Measurements from ENCODE around the gene ADGRG6.
"Not testable (repeated sequence)": the region's sequence is repeated elsewhere in the genome, so short reads cannot be mapped to it uniquely, and the experiment has no call there.

The ADGRG6 gene

GRCh38 chr6:142339968-142340658 is 38.3 kb downstream of the ADGRG6 start:
- H3K4me3 ChIP-seq (ENCODE audit: insufficient read depth, low read depth, low read length, poor library complexity, severe bottlenecking) = no peak overlapping the region
- no peaks in the 10 kb centered on the region for H3K9me3 ChIP-seq (ENCODE audit: control insufficient read depth, low read length)
- H3K36me3 ChIP-seq (ENCODE audit: control insufficient read depth, insufficient read depth, low read length) = no peaks in the 10 kb centered on the region
- H3K27me3 ChIP-seq (replicated peaks; ENCODE audit: control insufficient read depth, insufficient read depth, low read length, poor library complexity, severe bottlenecking) = no peaks in the 10 kb centered on the region
- H3K27ac ChIP-seq (ENCODE audit: insufficient read depth, low read length, poor library complexity, severe bottlenecking) = no peak overlapping the region
- H3K4me1 ChIP-seq (ENCODE audit: control insufficient read depth, insufficient read depth, low read length, poor library complexity, severe bottlenecking) = no peaks in the 10 kb centered on the region
- no peak for DNase-seq

DNA sequence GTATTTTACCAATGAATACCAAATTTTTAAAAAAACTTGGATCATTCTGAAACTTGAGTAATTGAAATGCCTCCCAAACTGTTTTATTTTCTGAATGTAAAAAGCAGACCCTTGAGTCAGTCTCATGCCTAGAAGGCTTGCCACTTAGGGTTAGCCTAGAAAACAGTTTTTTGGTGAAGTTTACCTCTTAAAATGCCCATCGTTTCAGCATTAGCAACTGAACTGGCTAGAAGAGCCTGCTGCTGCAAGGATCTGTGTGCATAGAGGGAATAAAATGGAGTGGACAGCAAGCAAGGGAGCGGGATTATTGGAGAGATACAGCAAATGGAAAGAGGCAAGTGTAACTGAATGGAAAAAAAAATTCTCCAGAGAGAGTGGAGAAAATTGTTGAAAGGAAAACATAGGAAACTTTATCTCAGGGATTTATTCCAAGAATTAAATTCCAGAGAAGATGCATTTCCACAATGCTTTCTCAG is 40.1 kb downstream of the ADGRG6 start:
- H3K9me3 ChIP-seq (ENCODE audit: control insufficient read depth, low read length) = no peaks in the 10 kb centered on the region
- H3K4me3 ChIP-seq (ENCODE audit: insufficient read depth, low read depth, low read length, poor library complexity, severe bottlenecking) = no peak overlapping the region
- DNase-seq = no peak
- H3K4me1 ChIP-seq (ENCODE audit: control insufficient read depth, insufficient read depth, low read length, poor library complexity, severe bottlenecking) = no peaks in the 10 kb centered on the region
- H3K27ac ChIP-seq (ENCODE audit: insufficient read depth, low read length, poor library complexity, severe bottlenecking) = no peak overlapping the region
- no peaks in the 10 kb centered on the region for H3K36me3 ChIP-seq (ENCODE audit: control insufficient read depth, insufficient read depth, low read length)
- no peaks in the 10 kb centered on the region for H3K27me3 ChIP-seq (replicated peaks; ENCODE audit: control insufficient read depth, insufficient read depth, low read length, poor library complexity, severe bottlenecking)

DNA sequence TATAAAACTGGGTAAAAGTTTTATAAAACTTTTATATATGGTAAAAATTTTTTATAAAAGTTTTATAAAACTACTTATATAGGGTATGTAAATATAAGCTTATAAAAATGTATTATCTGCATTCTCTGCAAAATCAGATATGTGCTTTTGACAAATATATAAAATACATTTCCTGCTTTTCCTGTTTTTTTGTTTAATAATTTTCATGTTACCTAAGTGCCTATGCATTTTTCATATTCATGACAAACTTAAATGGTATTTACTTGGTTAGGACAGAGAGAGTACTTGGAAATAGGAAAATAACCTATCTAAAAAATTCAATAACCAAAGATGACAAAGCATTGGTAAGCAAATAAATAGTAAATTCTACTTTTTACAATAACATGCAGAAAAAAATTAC is 41.2 kb downstream of the ADGRG6 start:
- no peaks in the 10 kb centered on the region for H3K27me3 ChIP-seq (replicated peaks; ENCODE audit: control insufficient read depth, insufficient read depth, low read length, poor library complexity, severe bottlenecking)
- no peak for DNase-seq
- H3K4me1 ChIP-seq (ENCODE audit: control insufficient read depth, insufficient read depth, low read length, poor library complexity, severe bottlenecking) = no peaks in the 10 kb centered on the region
- H3K27ac ChIP-seq (ENCODE audit: insufficient read depth, low read length, poor library complexity, severe bottlenecking) = no peak overlapping the region
- no peaks in the 10 kb centered on the region for H3K36me3 ChIP-seq (ENCODE audit: control insufficient read depth, insufficient read depth, low read length)
- no peak overlapping the region for H3K4me3 ChIP-seq (ENCODE audit: insufficient read depth, low read depth, low read length, poor library complexity, severe bottlenecking)
- no peaks in the 10 kb centered on the region for H3K9me3 ChIP-seq (ENCODE audit: control insufficient read depth, low read length)

DNA sequence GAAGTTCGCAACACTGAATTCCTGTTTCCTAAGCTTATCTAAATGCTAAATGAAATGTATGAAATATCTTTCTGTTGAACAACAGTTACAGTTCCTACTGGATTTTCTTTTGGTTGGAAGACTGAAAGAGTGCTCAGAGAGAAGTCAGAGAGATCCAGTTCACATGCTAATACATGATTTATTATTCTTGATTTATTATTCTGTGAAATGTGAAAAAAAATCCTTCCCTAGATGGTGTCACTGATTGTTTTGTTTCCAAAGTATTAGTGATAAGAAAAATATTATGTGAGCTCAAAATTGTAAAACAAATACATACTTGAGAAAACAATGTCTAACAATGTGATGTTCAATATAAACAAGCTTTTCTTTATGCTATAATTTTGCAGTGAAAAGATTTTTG is 42.1 kb downstream of the ADGRG6 start:
- Histone ChIP-seq H3K36me3 (ENCODE audit: control insufficient read depth, insufficient read depth, low read length) (no peaks in the 10 kb centered on the region), H3K4me1 (ENCODE audit: control insufficient read depth, insufficient read depth, low read length, poor library complexity, severe bottlenecking) (no peaks in the 10 kb centered on the region), H3K9me3 (ENCODE audit: control insufficient read depth, low read length) (no peaks in the 10 kb centered on the region), H3K27me3 (replicated peaks; ENCODE audit: control insufficient read depth, insufficient read depth, low read length, poor library complexity, severe bottlenecking) (no peaks in the 10 kb centered on the region), H3K4me3 (ENCODE audit: insufficient read depth, low read depth, low read length, poor library complexity, severe bottlenecking) (no peak overlapping the region), H3K27ac (ENCODE audit: insufficient read depth, low read length, poor library complexity, severe bottlenecking) (no peak overlapping the region)
- no peak for DNase-seq

DNA sequence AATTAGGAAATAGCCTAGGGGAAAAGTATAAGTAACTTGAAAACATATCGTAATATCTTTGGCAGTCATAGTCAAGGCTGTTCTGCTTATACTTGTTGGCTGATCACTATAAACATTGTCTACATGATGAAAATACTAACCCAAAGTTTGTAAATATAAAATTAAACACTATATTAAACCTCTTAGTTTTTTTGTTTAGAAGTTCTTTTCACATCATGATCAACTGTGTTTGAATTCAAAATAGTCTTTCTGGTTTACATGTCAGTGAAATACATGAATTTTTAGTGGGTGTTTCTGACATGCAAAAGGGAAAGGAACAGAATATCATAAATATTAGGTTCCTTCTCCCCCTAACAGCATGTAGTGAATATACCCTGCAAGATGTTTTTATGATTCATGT is 43.5 kb downstream of the ADGRG6 start:
- Histone ChIP-seq H3K36me3 (ENCODE audit: control insufficient read depth, insufficient read depth, low read length) (no peaks in the 10 kb centered on the region), H3K4me3 (ENCODE audit: insufficient read depth, low read depth, low read length, poor library complexity, severe bottlenecking) (no peak overlapping the region), H3K27me3 (replicated peaks; ENCODE audit: control insufficient read depth, insufficient read depth, low read length, poor library complexity, severe bottlenecking) (no peaks in the 10 kb centered on the region), H3K27ac (ENCODE audit: insufficient read depth, low read length, poor library complexity, severe bottlenecking) (no peak overlapping the region), H3K4me1 (ENCODE audit: control insufficient read depth, insufficient read depth, low read length, poor library complexity, severe bottlenecking) (no peaks in the 10 kb centered on the region), H3K9me3 (ENCODE audit: control insufficient read depth, low read length) (no peaks in the 10 kb centered on the region)
- no peak for DNase-seq

DNA sequence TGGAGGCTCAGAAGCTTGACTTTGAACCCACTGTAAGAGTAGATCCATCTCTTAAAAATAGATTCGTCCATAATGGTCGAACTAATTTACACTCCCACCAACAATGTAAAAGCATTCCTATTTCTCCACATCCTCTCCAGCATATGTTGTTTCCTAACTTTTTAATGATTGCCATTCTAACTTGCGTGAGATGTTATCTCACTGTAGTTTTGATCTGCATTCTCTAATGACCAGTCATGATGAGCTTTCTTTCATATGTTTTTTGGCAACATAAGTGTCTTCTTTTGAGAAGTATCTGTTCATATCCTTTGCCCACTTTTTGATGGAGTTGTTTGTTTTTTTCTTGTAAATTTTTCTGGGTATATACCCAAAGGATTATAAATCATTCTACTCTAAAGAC is 44.4 kb downstream of the ADGRG6 start:
- H3K9me3 ChIP-seq (ENCODE audit: control insufficient read depth, low read length); H3K27ac ChIP-seq (ENCODE audit: insufficient read depth, low read length, poor library complexity, severe bottlenecking); H3K36me3 ChIP-seq (ENCODE audit: control insufficient read depth, insufficient read depth, low read length); DNase-seq; H3K4me1 ChIP-seq (ENCODE audit: control insufficient read depth, insufficient read depth, low read length, poor library complexity, severe bottlenecking); H3K4me3 ChIP-seq (ENCODE audit: insufficient read depth, low read depth, low read length, poor library complexity, severe bottlenecking); H3K27me3 ChIP-seq (replicated peaks; ENCODE audit: control insufficient read depth, insufficient read depth, low read length, poor library complexity, severe bottlenecking): not testable (repeated sequence)

DNA sequence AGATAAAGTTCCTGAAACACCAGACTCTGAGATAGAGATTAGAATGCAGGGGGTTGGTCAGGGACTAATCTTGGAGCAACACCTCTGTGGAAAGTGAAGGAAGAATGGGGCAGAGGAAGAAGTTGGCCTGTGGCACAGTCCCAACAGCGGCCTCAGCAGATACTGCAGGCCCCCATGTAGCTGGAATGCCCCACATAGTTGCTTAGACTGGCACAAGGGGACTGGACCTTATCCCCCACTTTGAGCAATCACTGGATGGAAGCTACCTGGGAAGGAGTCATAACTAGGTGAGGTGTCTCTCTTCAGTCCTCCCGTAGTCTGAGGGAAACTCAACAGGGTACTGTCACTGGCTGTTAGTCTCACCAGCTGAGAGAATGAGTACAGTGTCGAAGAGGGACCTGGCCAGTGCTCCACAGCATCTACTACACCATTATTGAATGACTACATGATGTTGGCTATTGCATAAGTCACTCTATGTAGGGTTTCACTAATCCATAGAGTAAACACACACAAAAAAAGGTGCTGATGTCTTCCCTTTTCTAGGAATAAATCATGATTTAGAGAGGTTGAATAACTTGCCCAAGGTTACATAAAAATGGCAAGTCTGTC is 47.5 kb downstream of the ADGRG6 start:
- Histone ChIP-seq H3K27ac (ENCODE audit: insufficient read depth, low read length, poor library complexity, severe bottlenecking) (no peak overlapping the region), H3K27me3 (replicated peaks; ENCODE audit: control insufficient read depth, insufficient read depth, low read length, poor library complexity, severe bottlenecking) (no peaks in the 10 kb centered on the region), H3K4me3 (ENCODE audit: insufficient read depth, low read depth, low read length, poor library complexity, severe bottlenecking) (no peak overlapping the region), H3K36me3 (ENCODE audit: control insufficient read depth, insufficient read depth, low read length) (no peaks in the 10 kb centered on the region), H3K4me1 (ENCODE audit: control insufficient read depth, insufficient read depth, low read length, poor library complexity, severe bottlenecking) (no peaks in the 10 kb centered on the region), H3K9me3 (ENCODE audit: control insufficient read depth, low read length) (no peaks in the 10 kb centered on the region)
- DNase-seq = no peak

DNA sequence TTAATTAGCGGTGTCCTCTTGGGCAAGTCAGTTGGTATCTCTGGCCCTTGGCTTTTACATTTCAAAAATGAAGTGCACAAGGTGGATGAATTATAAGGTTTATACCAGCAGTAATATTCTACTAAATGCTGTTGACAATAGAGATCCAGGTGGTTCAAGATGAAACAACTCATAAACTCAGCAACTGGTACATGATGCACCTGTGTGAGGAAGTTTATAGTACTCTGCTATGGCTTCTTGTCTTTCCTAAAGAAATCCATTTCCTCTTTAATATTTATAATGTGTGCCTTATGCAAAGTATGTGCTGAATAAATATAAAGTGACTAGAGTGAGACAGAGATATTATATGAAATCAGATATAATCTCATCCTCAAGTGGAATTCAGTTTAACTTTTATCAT is 48.5 kb downstream of the ADGRG6 start:
- Histone ChIP-seq H3K4me1 (ENCODE audit: control insufficient read depth, insufficient read depth, low read length, poor library complexity, severe bottlenecking) (no peaks in the 10 kb centered on the region), H3K4me3 (ENCODE audit: insufficient read depth, low read depth, low read length, poor library complexity, severe bottlenecking) (no peak overlapping the region), H3K27me3 (replicated peaks; ENCODE audit: control insufficient read depth, insufficient read depth, low read length, poor library complexity, severe bottlenecking) (no peaks in the 10 kb centered on the region), H3K27ac (ENCODE audit: insufficient read depth, low read length, poor library complexity, severe bottlenecking) (no peak overlapping the region), H3K9me3 (ENCODE audit: control insufficient read depth, low read length) (no peaks in the 10 kb centered on the region), H3K36me3 (ENCODE audit: control insufficient read depth, insufficient read depth, low read length) (no peaks in the 10 kb centered on the region)
- DNase-seq = no peak

GRCh38 chr6:142353690-142354089 is 51.9 kb downstream of the ADGRG6 start:
- no peak overlapping the region for H3K27ac ChIP-seq (ENCODE audit: insufficient read depth, low read length, poor library complexity, severe bottlenecking)
- no peaks in the 10 kb centered on the region for H3K27me3 ChIP-seq (replicated peaks; ENCODE audit: control insufficient read depth, insufficient read depth, low read length, poor library complexity, severe bottlenecking)
- no peak overlapping the region for H3K4me3 ChIP-seq (ENCODE audit: insufficient read depth, low read depth, low read length, poor library complexity, severe bottlenecking)
- H3K36me3 ChIP-seq (ENCODE audit: control insufficient read depth, insufficient read depth, low read length) = no peaks in the 10 kb centered on the region
- H3K4me1 ChIP-seq (ENCODE audit: control insufficient read depth, insufficient read depth, low read length, poor library complexity, severe bottlenecking) = no peaks in the 10 kb centered on the region
- DNase-seq = no peak
- no peaks in the 10 kb centered on the region for H3K9me3 ChIP-seq (ENCODE audit: control insufficient read depth, low read length)

GRCh38 chr6:142354650-142355049 is 52.8 kb downstream of the ADGRG6 start:
- no peak for DNase-seq
- Histone ChIP-seq H3K4me1 (ENCODE audit: control insufficient read depth, insufficient read depth, low read length, poor library complexity, severe bottlenecking) (no peaks in the 10 kb centered on the region), H3K27ac (ENCODE audit: insufficient read depth, low read length, poor library complexity, severe bottlenecking) (no peak overlapping the region), H3K27me3 (replicated peaks; ENCODE audit: control insufficient read depth, insufficient read depth, low read length, poor library complexity, severe bottlenecking) (no peaks in the 10 kb centered on the region), H3K9me3 (ENCODE audit: control insufficient read depth, low read length) (no peaks in the 10 kb centered on the region), H3K36me3 (ENCODE audit: control insufficient read depth, insufficient read depth, low read length) (no peaks in the 10 kb centered on the region), H3K4me3 (ENCODE audit: insufficient read depth, low read depth, low read length, poor library complexity, severe bottlenecking) (no peak overlapping the region)

Measured in effector memory CD4-positive, alpha-beta T cell (primary cell).